Breast epithelium (tissue), 4 donors: Measurements from ENCODE around the gene PTPRCAP. TPM values are rescaled to one million over a fixed set of nuclear protein-coding genes. Genes with fewer than 3 reads are reported as not detected.

Experiments
- DNase-seq, 2 donors: peaks; one replicate each; pipeline ENCODE4 v3.0.0-alpha.2; 2019; ENCODE audit warnings: low spot score in 2 of 2
- H3K27ac ChIP-seq, 2 donors: fragments of 200-600 bp; sonication (generic) in 1 of 2; one replicate each; pipeline ENCODE4 v1.5.1; 2016 to 2019; ENCODE audit warnings: mild to moderate bottlenecking in 1 of 2
- H3K27me3 ChIP-seq, 2 donors: fragments of 200-600 bp; sonication (generic) in 1 of 2; one replicate each; pipeline versions ENCODE4 v1.5.1 to v1.6.0; 2017 to 2019; ENCODE audit warnings: control low read depth in 1 of 2, mild to moderate bottlenecking in 1 of 2
- H3K36me3 ChIP-seq: fragments of 200-600 bp; one replicate; pipeline ENCODE4 v1.5.1; 2019
- H3K4me1 ChIP-seq, 2 donors: fragments of 200-600 bp; sonication (generic); one replicate each; pipeline ENCODE4 v1.5.1; 2016 to 2019; ENCODE audit warnings: control low read depth in 1 of 2
- H3K4me3 ChIP-seq, 3 donors: fragments of 200-600 bp; sonication (generic); 1 replicate in 2 of 3; 2 replicates in 1 of 3; pipeline ENCODE4 v1.5.1; 2016 to 2019; ENCODE audit warnings: mild to moderate bottlenecking in 3 of 3, moderate library complexity in 2 of 3
- H3K9me3 ChIP-seq, 2 donors: fragments of 200-600 bp; sonication (generic) in 1 of 2; one replicate each; pipeline ENCODE4 v1.5.1; 2016 to 2019; ENCODE audit warnings: control low read depth in 1 of 2
- CTCF ChIP-seq, 3 donors: fragments of 450-650 bp; IDR thresholded peaks; one replicate each; pipeline ENCODE4 v1.5.1; 2016 to 2017; ENCODE audit warnings: antibody characterized with exemption in 3 of 3, mild to moderate bottlenecking in 3 of 3, moderate library complexity in 3 of 3
- POLR2A ChIP-seq: fragments of 450-650 bp; IDR thresholded peaks from one replicate; pipeline ENCODE4 v1.6.1; 2016; ENCODE audit warnings: antibody characterized with exemption, mild to moderate bottlenecking, moderate library complexity
- POLR2AphosphoS5 ChIP-seq, 3 donors: sonication (generic); formaldehyde crosslinking; IDR thresholded peaks; one replicate each; pipeline ENCODE4 v1.6.1; 2017; ENCODE audit warnings: antibody characterized with exemption in 3 of 3
- intact Hi-C: fragments of 100-400 bp; cut with DNase I; formaldehyde crosslinking; loops from one replicate; pipeline ENCODE4 v1.15.1; 2023; ENCODE audit warnings: low total_unique reads
- total RNA-seq, 3 donors: library from RNA; depleted of rRNA; stranded (reverse); fragments of >200 nt; gene quantifications; one replicate each; pipeline ENCODE4 v1.1.0, GENCODE V29; 2016

Gene PTPRCAP
- total RNA-seq, 3 donors from 2014 or later: 2.1 to 9.2 (median 8.0) TPM

- DNase-seq: no peak
- TF ChIP-seq CTCF (IDR thresholded peaks at IDR 0.05) (no peak), POLR2AphosphoS5 (IDR thresholded peaks at IDR 0.05) (no peak), POLR2A (no peak)
- intact Hi-C loops: no loop called here
- H3K27me3 ChIP-seq: no peaks in the 10 kb centered on the region
- H3K27ac ChIP-seq: no peak overlapping the region
- H3K4me3 ChIP-seq: no peak overlapping the region
- peaks cover 1 to 2% of the 10 kb centered on the region in 2 donors for H3K4me1 ChIP-seq
- H3K9me3 ChIP-seq: no peaks in the 10 kb centered on the region
- no peaks in the 10 kb centered on the region for H3K36me3 ChIP-seq
These were observed 50.0 kb downstream of the PTPRCAP start for GRCh38 chr11:67387518-67387917.

- H3K27ac ChIP-seq: no peak overlapping the region
- H3K9me3 ChIP-seq: no peaks in the 10 kb centered on the region
- no peaks in the 10 kb centered on the region for H3K4me1 ChIP-seq
- no peaks in the 10 kb centered on the region for H3K36me3 ChIP-seq
- intact Hi-C loops: no loop called here
- TF ChIP-seq POLR2AphosphoS5 (IDR thresholded peaks at IDR 0.05) (no peak), CTCF (IDR thresholded peaks at IDR 0.05) (no peak), POLR2A (no peak)
- DNase-seq: no peak
- H3K27me3 ChIP-seq: no peaks in the 10 kb centered on the region
- H3K4me3 ChIP-seq: no peak overlapping the region
These were observed 50.4 kb downstream of the PTPRCAP start for GRCh38 chr11:67387069-67387468.

Other genes with a start within 250 kb of the PTPRCAP start
- 10 to 100 TPM; 41.1 to 52.8 (median 52.1) TPM for gene GRK2, start 171.2 kb downstream of the PTPRCAP start, total RNA-seq
- gene ANKRD13D, start 148.4 kb downstream of the PTPRCAP start, total RNA-seq: 10 to 100 TPM; 23.7 to 51.8 (median 40.7) TPM
- gene SSH3, start 134.2 kb downstream of the PTPRCAP start, total RNA-seq: 10 to 100 TPM; 28.8 to 55.2 (median 34.4) TPM
- 10 to 100 TPM; 48.7 to 91.5 (median 69.2) TPM for gene POLD4, start 84.1 kb downstream of the PTPRCAP start, total RNA-seq
- gene CLCF1, start 64.1 kb downstream of the PTPRCAP start, total RNA-seq: 10 to 100 TPM in 2 of 3 donors, 1 to 10 TPM in 1; 3.2 to 11.1 (median 10.2) TPM
- 10 to 100 TPM; 11.0 to 31.0 (median 24.6) TPM for gene RAD9A, start 45.7 kb downstream of the PTPRCAP start, total RNA-seq
- gene PPP1CA, start 35.8 kb downstream of the PTPRCAP start, total RNA-seq: 10 to 100 TPM; 73.1 to 91.9 (median 76.7) TPM
- 1 to 10 TPM in 2 of 3 donors, under 1 TPM in 1; 0.66 to 2.0 (median 1.6) TPM for gene TBC1D10C, start 33.6 kb downstream of the PTPRCAP start, total RNA-seq
- gene CARNS1, start 22.0 kb downstream of the PTPRCAP start, total RNA-seq: 1 to 10 TPM in 1 of 3 donors, under 1 TPM in 2; 0.16 to 4.2 (median 0.66) TPM
- gene RPS6KB2, start 9.2 kb downstream of the PTPRCAP start, total RNA-seq: 10 to 100 TPM; 28.0 to 41.6 (median 40.1) TPM
- gene CORO1B, start 5.8 kb upstream of the PTPRCAP start, total RNA-seq: 10 to 100 TPM; 73.6 to 84.3 (median 80.0) TPM
- not detected for gene GPR152, start 15.0 kb upstream of the PTPRCAP start, total RNA-seq
- gene CABP4, start 17.7 kb upstream of the PTPRCAP start, total RNA-seq: 10 to 100 TPM in 1 of 3 donors, 1 to 10 TPM in 2; 3.5 to 10.7 (median 3.9) TPM
- gene TMEM134, start 31.6 kb upstream of the PTPRCAP start, total RNA-seq: 10 to 100 TPM; 37.8 to 54.2 (median 42.3) TPM
- gene AIP, start 45.3 kb upstream of the PTPRCAP start, total RNA-seq: 10 to 100 TPM; 66.4 to 84.5 (median 69.8) TPM
- 10 to 100 TPM in 2 of 3 donors, 1 to 10 TPM in 1; 6.4 to 20.0 (median 11.7) TPM for gene PITPNM1, start 67.7 kb upstream of the PTPRCAP start, total RNA-seq
- gene CDK2AP2, start 70.5 kb upstream of the PTPRCAP start, total RNA-seq: 10 to 100 TPM; 32.1 to 35.4 (median 32.8) TPM
- gene CABP2, start 85.8 kb upstream of the PTPRCAP start, total RNA-seq: not detected
- 1,000 to 10,000 TPM in 2 of 3 donors, 100 to 1,000 TPM in 1; 552 to 1,029 (median 1,013) TPM for gene GSTP1, start 146.1 kb upstream of the PTPRCAP start, total RNA-seq
- 100 to 1,000 TPM; 159 to 222 (median 186) TPM for gene NDUFV1, start 169.3 kb upstream of the PTPRCAP start, total RNA-seq
- gene NUDT8, start 192.3 kb upstream of the PTPRCAP start, total RNA-seq: 10 to 100 TPM in 2 of 3 donors, 1 to 10 TPM in 1; 9.7 to 15.1 (median 12.0) TPM
- not detected for gene TBX10, start 202.1 kb upstream of the PTPRCAP start, total RNA-seq
- under 1 TPM in 2 of 3 donors, not detected in 1; 0.66 to 0.73 TPM for gene ACY3, start 213.0 kb upstream of the PTPRCAP start, total RNA-seq
- gene ALDH3B2, start 236.9 kb upstream of the PTPRCAP start, total RNA-seq: 10 to 100 TPM in 2 of 3 donors, under 1 TPM in 1; 0.32 to 62.3 (median 44.1) TPM